MM.1S (cell line): ENCODE data around the gene POM121.
"Not testable (repeated sequence)": the region's sequence is repeated elsewhere in the genome, so short reads cannot be mapped to it uniquely, and the experiment has no call there.

ENCODE experiments used
- DNase-seq: peaks from one replicate; pipeline ENCODE4 v3.0.0-alpha.2; 2015
- H2AFZ ChIP-seq: fragments of 300-600 bp; sonication (generic); 2 replicates; pipeline ENCODE4 v1.6.0; 2016; ENCODE audit warnings: antibody characterized with exemption, low read length
- H3F3A ChIP-seq: fragments of 300-600 bp; sonication (generic); 2 replicates; pipeline ENCODE4 v1.6.1; 2016; ENCODE audit warnings: mild to moderate bottlenecking, antibody characterized with exemption, low read length, moderate library complexity, mixed read lengths; ENCODE audit not compliant: insufficient read depth
- H3K27ac ChIP-seq: fragments of 300-600 bp; sonication (generic); 2 replicates; pipeline ENCODE4 v1.5.1; 2016; ENCODE audit warnings: mild to moderate bottlenecking, low read length
- H3K27me3 ChIP-seq: fragments of 300-600 bp; sonication (generic); replicated peaks from 2 replicates; pipeline ENCODE4 v1.6.0; 2016; ENCODE audit warnings: low read length; ENCODE audit not compliant: insufficient read depth
- H3K36me3 ChIP-seq: fragments of 300-600 bp; sonication (generic); replicated peaks from 2 replicates; pipeline ENCODE4 v1.6.1; 2016; ENCODE audit warnings: mild to moderate bottlenecking, low read length, mixed read lengths; ENCODE audit not compliant: insufficient read depth
- H3K4me1 ChIP-seq: fragments of 300-600 bp; sonication (generic); 2 replicates; pipeline ENCODE4 v1.6.1; 2016; ENCODE audit warnings: low read length, mixed read lengths
- H3K4me2 ChIP-seq: fragments of 300-600 bp; sonication (generic); 2 replicates; pipeline ENCODE4 v1.6.0; 2016; ENCODE audit warnings: low read depth, low read length
- H3K4me3 ChIP-seq: fragments of 300-600 bp; sonication (generic); 2 replicates; pipeline ENCODE4 v1.5.1; 2016; ENCODE audit warnings: low read length, mixed read lengths
- H3K79me2 ChIP-seq: fragments of 300-600 bp; sonication (generic); 2 replicates; pipeline ENCODE4 v1.6.1; 2016; ENCODE audit warnings: mixed run types, low read length, mixed read lengths
- H3K9ac ChIP-seq: fragments of 300-600 bp; sonication (generic); 2 replicates; pipeline ENCODE4 v1.6.1; 2016; ENCODE audit warnings: low read length, mixed read lengths
- H3K9me2 ChIP-seq: fragments of 300-600 bp; sonication (generic); replicated peaks from 2 replicates; pipeline ENCODE4 v1.6.1; 2016; ENCODE audit warnings: mild to moderate bottlenecking, low read length, mixed read lengths; ENCODE audit not compliant: insufficient read depth
- H3K9me3 ChIP-seq: fragments of 300-600 bp; sonication (generic); replicated peaks from 2 replicates; pipeline ENCODE4 v1.6.1; 2016; ENCODE audit warnings: mild to moderate bottlenecking, low read length, mixed read lengths; ENCODE audit not compliant: insufficient read depth
- H4K20me1 ChIP-seq: fragments of 300-600 bp; sonication (generic); 2 replicates; pipeline ENCODE4 v1.6.1; 2016; ENCODE audit warnings: mild to moderate bottlenecking, low read length, moderate library complexity, mixed read lengths; ENCODE audit not compliant: insufficient read depth

POM121 gene

DNA sequence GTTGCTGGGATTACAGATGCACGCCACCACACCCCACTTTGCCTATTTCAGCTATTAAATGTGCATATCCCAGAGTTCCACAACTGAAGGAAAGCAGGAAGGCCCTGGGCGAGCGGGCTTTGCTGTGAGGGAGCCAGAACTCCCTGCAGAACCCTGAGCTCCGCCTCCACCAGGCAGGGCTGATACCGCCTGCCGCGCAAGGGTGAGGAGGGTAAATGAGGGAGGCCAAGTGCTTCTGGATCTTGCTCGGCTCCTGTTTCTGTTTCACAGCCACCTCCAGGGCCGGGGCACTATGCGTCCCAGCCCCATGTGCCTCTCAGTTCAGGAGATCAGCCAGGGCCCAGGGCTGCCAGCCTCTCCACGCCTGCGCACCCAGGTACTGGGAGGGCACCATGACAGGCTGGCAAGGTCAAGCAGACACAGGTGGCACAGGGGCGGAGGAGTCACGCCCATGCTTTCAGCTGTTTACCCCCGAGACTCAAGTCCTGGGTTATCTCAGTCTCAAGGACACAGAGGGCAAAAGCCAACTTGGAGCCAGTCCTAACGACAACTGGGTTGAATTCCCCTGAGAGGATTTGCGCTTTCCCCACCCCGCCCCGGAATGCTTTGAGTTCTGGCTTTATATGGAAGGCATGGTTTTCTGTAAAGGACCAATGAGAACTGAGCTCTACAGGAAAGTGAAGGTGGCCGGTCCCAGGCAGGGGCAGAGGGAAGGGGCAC is 35.9 kb downstream of the POM121 start:
- not testable (repeated sequence) for H3K79me2 ChIP-seq, DNase-seq, H3K4me1 ChIP-seq, H3K36me3 ChIP-seq, H2AFZ ChIP-seq, H3K27ac ChIP-seq, H3F3A ChIP-seq, H3K9me3 ChIP-seq, H4K20me1 ChIP-seq, H3K9me2 ChIP-seq, H3K4me2 ChIP-seq, H3K4me3 ChIP-seq, H3K27me3 ChIP-seq, H3K9ac ChIP-seq

DNA sequence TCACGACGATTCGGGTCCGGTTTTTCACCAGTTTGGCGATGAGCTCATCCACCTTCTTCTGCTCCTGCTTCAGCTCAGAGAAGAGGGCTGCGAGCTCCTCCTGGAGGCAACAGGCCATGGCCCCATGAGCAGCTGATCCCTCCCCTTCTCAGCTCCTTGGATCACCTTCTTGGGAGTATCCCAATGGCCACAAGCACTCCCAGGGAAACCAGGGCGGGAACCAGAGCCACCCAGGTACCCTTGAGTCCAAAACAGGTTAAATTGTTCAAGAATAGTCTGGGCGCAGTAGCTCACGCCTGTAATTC is 36.4 kb downstream of the POM121 start:
- H3K4me3 ChIP-seq, H3K36me3 ChIP-seq, H3K9ac ChIP-seq, DNase-seq, H3F3A ChIP-seq, H3K4me2 ChIP-seq, H4K20me1 ChIP-seq, H3K27ac ChIP-seq, H3K4me1 ChIP-seq, H3K27me3 ChIP-seq, H2AFZ ChIP-seq, H3K9me2 ChIP-seq, H3K79me2 ChIP-seq, H3K9me3 ChIP-seq: not testable (repeated sequence)

DNA sequence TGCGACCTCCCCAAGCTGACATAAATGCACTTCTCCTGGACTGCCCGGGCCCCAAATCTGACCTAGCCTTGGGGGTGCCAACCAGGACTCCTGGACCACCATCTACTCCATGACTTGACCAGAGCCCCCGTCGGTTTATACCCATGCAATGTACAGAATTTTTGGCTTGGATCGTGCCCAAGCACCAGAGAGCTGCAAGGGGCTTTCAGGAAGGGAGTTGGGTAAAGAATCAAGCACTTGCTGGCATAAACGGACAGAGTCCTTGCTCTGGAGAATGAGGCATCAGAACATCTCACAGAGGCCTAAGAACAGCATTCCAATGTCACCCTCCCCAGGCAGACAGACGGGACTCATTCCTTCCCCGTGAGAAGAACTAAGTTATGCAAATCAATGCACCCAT is 38.2 kb downstream of the POM121 start:
- not testable (repeated sequence) for H3K27ac ChIP-seq, H3K79me2 ChIP-seq

DNA sequence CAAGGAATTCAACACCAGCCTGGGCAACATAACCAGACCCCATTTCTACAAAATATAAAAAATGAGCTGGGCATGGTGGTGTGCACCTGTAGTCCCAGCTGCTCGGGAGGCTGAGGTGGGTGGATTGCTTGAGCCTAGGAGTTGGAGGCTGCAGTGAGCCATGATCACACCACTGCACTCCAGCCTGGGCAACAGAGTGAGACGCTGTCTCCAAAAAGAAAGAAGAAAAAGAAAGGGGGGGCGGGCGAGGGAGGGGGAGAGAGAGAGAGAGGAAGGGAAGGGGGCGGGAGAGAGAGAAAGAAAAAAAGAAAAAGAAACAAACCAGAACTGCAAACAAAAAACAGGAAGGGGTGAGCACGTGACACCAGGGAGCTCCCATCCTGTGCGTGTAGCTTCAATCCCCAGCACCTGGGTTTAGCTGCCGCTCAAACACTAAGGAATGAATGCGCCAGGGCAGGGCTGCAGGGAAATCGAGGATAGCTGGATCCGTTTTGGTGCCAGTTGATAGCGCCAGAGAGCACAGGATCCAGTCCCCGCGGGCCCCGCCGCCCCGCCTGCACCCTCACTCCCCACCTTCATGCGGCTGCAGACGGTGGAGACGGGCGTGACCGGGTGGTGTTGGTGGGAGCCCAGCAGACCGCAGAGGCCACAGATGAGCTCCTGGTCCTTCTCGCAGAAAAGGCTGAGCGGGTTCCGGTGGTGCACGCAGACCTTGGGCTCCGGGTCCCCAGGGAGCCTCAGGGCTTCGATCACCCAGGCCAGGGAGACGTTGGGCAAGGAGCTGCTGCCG is 40.5 kb downstream of the POM121 start:
- H3K9me3 ChIP-seq, H3K9me2 ChIP-seq, H4K20me1 ChIP-seq, H3K4me1 ChIP-seq, H2AFZ ChIP-seq, H3K4me2 ChIP-seq, H3F3A ChIP-seq, H3K36me3 ChIP-seq, H3K27me3 ChIP-seq, DNase-seq, H3K79me2 ChIP-seq, H3K27ac ChIP-seq, H3K4me3 ChIP-seq, H3K9ac ChIP-seq: not testable (repeated sequence)

More for the DNA sequence above, 38.2 kb downstream of the POM121 start:
- H3K36me3 ChIP-seq, DNase-seq, H3K9me3 ChIP-seq, H4K20me1 ChIP-seq, H3K27me3 ChIP-seq, H3F3A ChIP-seq, H3K9me2 ChIP-seq, H3K9ac ChIP-seq, H3K4me1 ChIP-seq, H3K4me3 ChIP-seq, H3K4me2 ChIP-seq, H2AFZ ChIP-seq: not testable (repeated sequence)

DNA sequence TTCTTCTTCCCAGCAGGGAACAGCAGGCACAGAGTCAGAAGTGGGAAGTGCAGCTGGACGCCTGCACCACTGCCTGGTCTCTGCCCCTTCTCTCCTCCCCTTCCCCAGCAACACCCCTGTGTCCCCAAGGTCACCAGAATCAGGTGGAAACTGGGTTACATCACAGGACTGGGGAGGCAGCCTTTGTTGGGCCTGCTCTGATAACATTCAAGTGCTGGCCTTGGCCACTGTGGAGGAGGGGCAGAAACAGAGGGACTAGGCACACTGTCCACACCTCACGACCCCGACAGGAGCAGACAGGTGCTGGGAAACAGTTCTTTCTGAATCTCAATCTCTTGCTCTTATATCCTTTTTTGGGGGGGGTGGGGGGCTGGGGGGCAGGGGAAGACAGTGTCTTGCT is 42.0 kb downstream of the POM121 start:
- H3K4me1 ChIP-seq, H3K9me3 ChIP-seq, H3K9ac ChIP-seq, H4K20me1 ChIP-seq, H3K27ac ChIP-seq, H3K27me3 ChIP-seq, H3K36me3 ChIP-seq, H3K4me2 ChIP-seq, H3K79me2 ChIP-seq, H2AFZ ChIP-seq, H3F3A ChIP-seq, H3K9me2 ChIP-seq, DNase-seq, H3K4me3 ChIP-seq: not testable (repeated sequence)

DNA sequence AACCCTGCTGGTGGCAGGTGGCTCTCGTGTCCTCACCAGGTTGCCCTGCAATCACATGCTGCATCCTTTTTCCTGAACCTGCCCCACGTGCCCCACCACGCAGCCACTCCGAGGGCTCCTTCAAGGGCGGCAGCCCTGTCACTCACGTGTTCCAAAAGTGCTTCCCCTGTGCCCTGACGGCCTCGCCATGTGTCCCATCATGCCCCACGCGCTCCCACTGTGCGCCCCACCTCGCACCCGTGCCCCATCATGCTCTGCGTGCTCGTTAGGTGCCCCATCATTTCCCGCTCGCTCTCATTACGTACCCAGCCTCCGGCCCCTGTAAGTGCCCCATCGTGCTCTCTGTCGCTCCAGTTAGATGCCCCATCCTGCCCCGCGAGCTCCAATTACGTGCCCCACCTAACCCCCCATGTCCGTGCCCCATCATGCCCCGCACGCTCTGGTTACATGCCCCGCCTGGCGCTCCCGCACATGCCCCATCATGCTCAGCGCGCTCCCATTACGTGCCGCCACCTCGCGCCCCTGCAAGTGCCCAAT is 44.2 kb downstream of the POM121 start, which contains the start of gene TRIM74:
Gene TRIM74, minus strand, starts transcription at position 487 of the 537 bp plus-strand sequence. CDS start 3,309 bp downstream, outside the sequence.
- not testable (repeated sequence) for DNase-seq, H3K4me1 ChIP-seq

DNA sequence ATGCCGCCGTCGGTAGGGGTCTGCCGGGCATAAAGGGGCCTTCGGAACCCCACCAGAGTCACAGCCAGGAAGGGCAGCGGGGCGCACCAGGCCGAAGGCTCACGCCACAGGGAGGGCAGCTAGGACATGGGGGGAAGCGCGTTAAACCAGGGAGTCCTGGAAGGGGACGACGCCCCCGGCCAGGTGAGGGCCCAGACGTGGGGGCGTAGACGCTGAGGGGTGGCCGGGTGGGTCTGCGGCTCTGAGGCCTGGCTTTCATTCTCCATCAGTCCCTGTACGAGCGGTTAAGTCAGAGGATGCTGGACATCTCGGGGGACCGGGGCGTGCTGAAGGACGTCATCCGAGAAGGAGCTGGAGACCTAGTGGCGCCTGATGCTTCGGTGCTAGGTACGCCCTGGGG is 44.8 kb downstream of the POM121 start:
- not testable (repeated sequence) for H3K27ac ChIP-seq, H2AFZ ChIP-seq, H3K4me1 ChIP-seq, H3K27me3 ChIP-seq, H3F3A ChIP-seq, H3K36me3 ChIP-seq, H3K9me3 ChIP-seq, H3K4me3 ChIP-seq, H4K20me1 ChIP-seq, H3K79me2 ChIP-seq, DNase-seq, H3K9me2 ChIP-seq, H3K9ac ChIP-seq, H3K4me2 ChIP-seq

More for the DNA sequence above, 44.2 kb downstream of the POM121 start, which contains the start of gene TRIM74:
- not testable (repeated sequence) for H3K36me3 ChIP-seq, H3K9me3 ChIP-seq, H3K4me2 ChIP-seq, H3K27me3 ChIP-seq, H3K4me3 ChIP-seq, H3K27ac ChIP-seq, H3F3A ChIP-seq, H3K9ac ChIP-seq, H3K9me2 ChIP-seq, H2AFZ ChIP-seq, H4K20me1 ChIP-seq, H3K79me2 ChIP-seq

DNA sequence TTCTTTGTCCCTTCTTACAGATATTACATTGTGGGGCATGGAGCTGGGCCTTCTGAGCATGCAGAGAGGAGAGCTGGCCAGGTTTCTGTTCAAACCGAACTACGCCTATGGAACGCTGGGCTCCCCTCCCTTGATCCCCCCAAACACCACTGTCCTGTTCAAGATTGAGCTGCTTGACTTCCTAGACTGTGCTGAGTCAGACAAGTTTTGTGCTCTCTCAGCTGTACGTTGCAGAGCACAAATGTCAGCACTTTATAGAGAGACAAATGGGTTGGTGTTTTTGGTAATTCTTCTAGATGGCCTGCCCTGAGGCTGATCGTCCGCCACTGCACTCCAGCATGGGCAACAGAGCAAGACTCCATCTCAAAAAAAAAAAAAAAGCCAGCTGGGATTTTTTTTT is 46.6 kb downstream of the POM121 start:
- H4K20me1 ChIP-seq, DNase-seq, H3F3A ChIP-seq, H3K4me3 ChIP-seq, H2AFZ ChIP-seq, H3K4me2 ChIP-seq, H3K79me2 ChIP-seq, H3K4me1 ChIP-seq, H3K27ac ChIP-seq, H3K27me3 ChIP-seq, H3K9me2 ChIP-seq, H3K9me3 ChIP-seq, H3K9ac ChIP-seq, H3K36me3 ChIP-seq: not testable (repeated sequence)
